ENCODE data around the gene TNNC1. TPM values are rescaled to one million over a fixed set of nuclear protein-coding genes. Genes with fewer than 3 reads are reported as not detected.

Gene TNNC1
- total RNA-seq, 2 donors from 2014 or later = not detected

GRCh38 chr3:52446631-52447511, 7.0 kb downstream of the TNNC1 start:
- no peaks in the 10 kb centered on the region for H3K9me3 Mint-ChIP-seq
- no peak overlapping the region for H3K27ac Mint-ChIP-seq
- no peak overlapping the region for H3K4me3 Mint-ChIP-seq
- H3K4me1 Mint-ChIP-seq (ENCODE audit: low read depth in 2 of 2) = peaks cover 5 to 6% of the 10 kb centered on the region in 2 donors
- DNase-seq (ENCODE audit: low spot score) (peak; percentile 75), ATAC-seq (peak; percentile 61 to 71)
- no peaks in the 10 kb centered on the region for H3K27me3 Mint-ChIP-seq
- H3K36me3 Mint-ChIP-seq = no peaks in the 10 kb centered on the region

- Mint-ChIP-seq H3K27me3 (no peaks in the 10 kb centered on the region), H3K36me3 (no peaks in the 10 kb centered on the region), H3K4me1 (ENCODE audit: low read depth in 2 of 2) (peaks cover 5 to 6% of the 10 kb centered on the region in 2 donors), H3K27ac (no peak overlapping the region), H3K9me3 (no peaks in the 10 kb centered on the region), H3K4me3 (no peak overlapping the region)
- ATAC-seq (no peak), DNase-seq (ENCODE audit: low spot score) (peak; percentile 29)
Measured at GRCh38 chr3:52446042-52446441, 7.8 kb downstream of the TNNC1 start.

- Mint-ChIP-seq H3K4me3 (no peak within 1 kb of the TSS), H3K36me3 (no peaks in the 10 kb centered on the region), H3K27me3 (no peaks in the 10 kb centered on the region), H3K27ac (no peak within 1 kb of the TSS), H3K9me3 (no peaks in the 10 kb centered on the region), H3K4me1 (ENCODE audit: low read depth in 2 of 2) (peaks cover 5 to 6% of the 10 kb centered on the region in 2 donors)
- DNase-seq (ENCODE audit: low spot score) = peak; percentile 76
- ATAC-seq = peak; percentile 90
Measured at GRCh38 chr3:52444860-52445793, 8.7 kb downstream of the TNNC1 start, which contains the start of gene SEMA3G. Gene SEMA3G, minus strand, starts transcription at chr3:52445103. Its CDS starts 76 bp downstream, at chr3:52445027.

DNA sequence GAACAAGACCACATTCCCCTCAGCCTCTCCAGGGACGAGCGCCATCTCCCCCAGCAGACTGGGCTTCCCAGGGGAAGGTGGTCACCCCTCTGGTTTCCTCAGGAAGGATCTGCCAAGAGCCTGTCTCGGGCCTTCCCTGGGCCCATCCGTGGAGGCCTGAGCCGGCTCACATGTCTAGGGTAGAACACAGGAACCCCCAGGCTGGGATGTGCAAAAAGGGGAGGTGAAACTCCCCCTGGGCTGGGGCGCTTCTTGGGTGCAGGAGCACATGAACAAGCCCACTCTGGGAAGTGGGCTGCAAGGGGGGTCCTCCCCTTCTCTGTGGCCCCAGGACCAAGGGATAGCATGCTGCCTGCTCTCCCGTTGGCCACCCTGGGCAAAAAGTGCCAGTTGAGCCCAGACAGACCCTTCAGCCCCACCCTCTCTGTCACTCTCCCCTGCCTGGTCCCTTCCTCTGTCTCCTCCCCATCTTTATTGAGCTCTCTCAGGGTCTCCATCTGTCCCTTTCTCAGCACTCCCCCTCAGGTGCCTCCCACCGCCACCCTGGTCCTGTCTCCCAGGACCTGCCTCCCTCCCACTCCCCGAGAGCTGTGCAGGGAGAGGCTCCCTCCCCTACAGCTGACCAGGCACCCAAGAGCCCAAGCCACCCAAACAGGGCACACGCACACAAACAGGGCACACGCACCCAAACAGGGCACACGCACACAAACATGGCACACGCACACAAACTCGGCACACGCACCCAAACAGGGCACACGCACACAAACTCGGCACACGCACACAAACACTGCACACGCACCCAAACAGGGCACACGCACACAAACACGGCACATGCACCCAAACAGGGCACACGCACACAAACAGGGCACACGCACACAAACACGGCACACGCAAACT, 9.8 kb downstream of the TNNC1 start:
- H3K27ac Mint-ChIP-seq = no peak overlapping the region
- ATAC-seq (no peak), DNase-seq (ENCODE audit: low spot score) (peak; percentile 41)
- H3K9me3 Mint-ChIP-seq = no peaks in the 10 kb centered on the region
- peaks cover 5 to 6% of the 10 kb centered on the region in 2 donors for H3K4me1 Mint-ChIP-seq (ENCODE audit: low read depth in 2 of 2)
- H3K36me3 Mint-ChIP-seq = no peaks in the 10 kb centered on the region
- no peak overlapping the region for H3K4me3 Mint-ChIP-seq
- H3K27me3 Mint-ChIP-seq = no peaks in the 10 kb centered on the region

- H3K4me1 Mint-ChIP-seq (ENCODE audit: low read depth in 2 of 2) = peaks cover 5 to 6% of the 10 kb centered on the region in 2 donors
- ATAC-seq (no peak), DNase-seq (ENCODE audit: low spot score) (peak; percentile 37)
- no peaks in the 10 kb centered on the region for H3K27me3 Mint-ChIP-seq
- no peaks in the 10 kb centered on the region for H3K9me3 Mint-ChIP-seq
- H3K4me3 Mint-ChIP-seq = no peak overlapping the region
- no peaks in the 10 kb centered on the region for H3K36me3 Mint-ChIP-seq
- H3K27ac Mint-ChIP-seq = no peak overlapping the region
Measured at GRCh38 chr3:52443268-52443610, 10.6 kb downstream of the TNNC1 start.

DNA sequence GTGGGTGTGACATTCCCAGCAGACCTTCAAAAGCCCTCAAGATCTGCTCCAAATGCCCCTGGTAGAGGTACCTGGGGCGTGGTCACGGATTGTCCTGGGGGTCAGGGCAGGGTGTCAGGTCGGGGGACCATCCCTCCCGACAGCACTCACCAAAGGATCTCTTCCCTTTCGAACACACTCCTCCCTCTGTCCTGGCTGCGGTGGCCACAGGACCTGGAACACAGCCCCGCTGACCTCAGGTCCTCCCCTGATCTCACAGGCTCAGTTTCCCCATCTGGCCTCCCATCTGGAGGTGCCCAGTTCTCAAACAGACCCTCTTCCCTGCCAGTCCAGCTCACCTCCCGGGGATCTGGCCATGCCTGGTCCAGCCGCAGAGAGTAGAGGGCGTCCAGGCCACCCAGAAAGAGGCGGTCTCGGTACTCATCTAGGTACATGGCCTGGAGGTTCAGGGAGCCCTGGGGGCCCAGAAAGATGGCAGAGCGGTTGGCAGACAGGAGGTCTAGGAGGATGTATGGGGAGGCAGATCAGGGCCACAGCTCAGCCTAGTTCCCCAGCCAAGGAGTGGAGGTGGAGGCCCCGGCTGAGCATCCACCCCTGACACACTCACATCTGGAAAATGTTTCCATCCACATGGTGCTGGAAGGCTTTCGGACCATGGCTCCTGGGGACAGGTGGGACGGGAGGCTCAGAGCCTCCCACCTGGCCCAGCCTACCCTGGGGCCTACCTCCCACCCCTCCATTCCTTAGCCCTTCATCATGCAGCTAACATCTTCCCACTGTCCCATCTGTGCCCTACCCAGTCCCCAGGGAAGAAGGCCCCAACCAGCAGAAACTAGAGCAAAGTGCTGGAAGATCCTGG, 11.2 kb downstream of the TNNC1 start:
- no peak for ATAC-seq
- H3K36me3 Mint-ChIP-seq = no peaks in the 10 kb centered on the region
- no peaks in the 10 kb centered on the region for H3K9me3 Mint-ChIP-seq
- H3K27ac Mint-ChIP-seq = no peak overlapping the region
- no peak overlapping the region for H3K4me3 Mint-ChIP-seq
- DNase-seq (ENCODE audit: low spot score) = peak; percentile 44
- peaks cover 5 to 6% of the 10 kb centered on the region in 2 donors for H3K4me1 Mint-ChIP-seq (ENCODE audit: low read depth in 2 of 2)
- H3K27me3 Mint-ChIP-seq = no peaks in the 10 kb centered on the region

DNA sequence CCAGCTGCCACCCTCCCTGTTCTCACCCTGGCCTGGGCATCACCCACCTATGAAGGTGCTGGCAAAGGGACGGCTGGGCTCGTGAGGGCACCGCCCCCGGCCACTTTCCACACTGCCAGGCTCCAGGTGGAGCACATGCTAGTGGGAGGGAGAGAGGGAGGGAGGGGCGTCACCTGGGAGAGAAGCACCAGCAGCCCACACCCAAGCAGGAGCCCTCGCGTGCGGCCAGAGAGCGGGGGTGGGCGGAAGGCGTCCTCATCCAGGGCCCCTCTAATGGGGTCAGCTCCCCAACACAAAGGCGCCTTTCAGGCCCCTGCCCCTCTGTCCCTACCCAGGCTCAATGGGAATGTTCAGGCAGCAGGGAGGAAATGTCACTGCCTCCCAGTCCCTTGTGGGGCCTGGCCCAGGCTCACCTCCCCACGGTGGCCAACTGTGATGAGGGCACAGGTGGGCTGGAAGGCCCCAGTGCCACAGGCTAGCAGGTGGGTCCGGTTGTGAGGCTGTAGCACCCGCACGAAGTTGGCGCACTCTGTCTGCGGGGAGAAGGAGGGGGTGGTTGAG, 12.0 kb downstream of the TNNC1 start:
- Mint-ChIP-seq H3K27me3 (no peaks in the 10 kb centered on the region), H3K9me3 (no peaks in the 10 kb centered on the region), H3K36me3 (no peaks in the 10 kb centered on the region), H3K4me1 (ENCODE audit: low read depth in 2 of 2) (peaks cover under 1 to 2% of the 10 kb centered on the region in 2 donors), H3K4me3 (no peak overlapping the region), H3K27ac (no peak overlapping the region)
- DNase-seq (ENCODE audit: low spot score) = peak; percentile 56
- ATAC-seq = no peak

DNA sequence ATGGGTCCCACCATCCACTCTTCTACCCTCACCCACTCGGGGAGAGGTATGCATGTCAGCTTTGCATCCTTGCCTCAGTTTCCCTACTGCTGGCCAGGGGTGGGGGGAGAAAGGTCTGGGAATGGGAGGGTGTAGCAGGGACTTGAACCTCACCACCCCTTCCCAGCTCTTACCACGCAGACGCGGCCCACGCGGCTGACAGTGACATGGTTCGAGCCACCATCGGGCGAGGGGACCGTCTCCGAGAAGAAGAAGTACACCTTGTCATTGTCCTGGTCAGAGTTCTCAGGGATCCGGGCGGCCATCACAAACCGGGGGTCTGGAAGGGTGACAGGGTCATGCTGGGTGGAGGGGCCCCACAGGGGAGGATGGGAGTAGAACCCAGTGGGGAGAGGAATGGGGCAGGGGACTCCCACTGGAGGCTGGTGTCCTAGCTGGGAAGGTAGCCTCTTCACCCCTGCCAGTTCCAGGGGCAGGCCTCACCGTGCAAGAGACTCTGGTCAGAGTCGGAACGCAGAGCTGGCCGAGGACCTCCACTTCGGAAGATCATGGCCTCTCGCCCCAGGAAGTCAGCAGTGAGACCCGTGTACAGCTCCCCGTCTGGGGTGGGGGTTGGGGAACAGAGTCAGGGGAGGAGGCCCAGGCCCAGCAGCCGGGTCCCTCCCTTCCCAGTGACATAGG, 12.6 kb downstream of the TNNC1 start:
- ATAC-seq = no peak
- H3K4me3 Mint-ChIP-seq = no peak overlapping the region
- no peaks in the 10 kb centered on the region for H3K27me3 Mint-ChIP-seq
- no peak overlapping the region for H3K27ac Mint-ChIP-seq
- H3K9me3 Mint-ChIP-seq = no peaks in the 10 kb centered on the region
- peak; percentile 48 for DNase-seq (ENCODE audit: low spot score)
- no peaks in the 10 kb centered on the region for H3K36me3 Mint-ChIP-seq
- H3K4me1 Mint-ChIP-seq (ENCODE audit: low read depth in 2 of 2) = no peaks in the 10 kb centered on the region

DNA sequence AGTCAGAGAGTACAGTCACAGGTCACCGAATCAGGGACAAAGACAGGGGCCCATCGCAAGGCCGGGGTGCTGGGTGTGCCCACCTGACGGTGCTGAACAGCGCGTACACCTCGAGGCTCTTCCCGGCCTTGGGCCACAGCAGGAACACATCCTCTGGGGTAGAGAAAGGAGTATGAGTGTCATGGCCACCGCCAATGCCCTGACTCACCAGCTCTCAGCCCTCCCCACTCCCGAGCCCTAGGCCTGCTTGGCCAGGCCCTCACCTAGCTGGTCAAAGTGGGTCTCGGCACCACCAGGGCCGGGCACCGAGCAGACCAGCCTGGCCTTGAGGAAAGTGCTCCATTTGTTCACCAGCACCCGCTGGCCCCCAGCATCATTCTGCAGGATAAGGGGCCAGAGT, 13.2 kb downstream of the TNNC1 start:
- Mint-ChIP-seq H3K9me3 (no peaks in the 10 kb centered on the region), H3K27ac (no peak overlapping the region), H3K36me3 (no peaks in the 10 kb centered on the region), H3K27me3 (no peaks in the 10 kb centered on the region), H3K4me1 (ENCODE audit: low read depth in 2 of 2) (no peaks in the 10 kb centered on the region), H3K4me3 (no peak overlapping the region)
- ATAC-seq = no peak
- no peak for DNase-seq (ENCODE audit: low spot score)

GRCh38 chr3:52440249-52440551, 13.6 kb downstream of the TNNC1 start:
- no peak for ATAC-seq
- H3K4me3 Mint-ChIP-seq = no peak overlapping the region
- no peaks in the 10 kb centered on the region for H3K36me3 Mint-ChIP-seq
- no peaks in the 10 kb centered on the region for H3K4me1 Mint-ChIP-seq (ENCODE audit: low read depth in 2 of 2)
- H3K9me3 Mint-ChIP-seq = no peaks in the 10 kb centered on the region
- H3K27ac Mint-ChIP-seq = no peak overlapping the region
- H3K27me3 Mint-ChIP-seq = no peaks in the 10 kb centered on the region
- DNase-seq (ENCODE audit: low spot score) = peak; percentile 32

GRCh38 chr3:52439426-52440248, 14.2 kb downstream of the TNNC1 start:
- ATAC-seq (no peak), DNase-seq (ENCODE audit: low spot score) (peak; percentile 54)
- Mint-ChIP-seq H3K4me1 (ENCODE audit: low read depth in 2 of 2) (no peaks in the 10 kb centered on the region), H3K9me3 (no peaks in the 10 kb centered on the region), H3K27ac (no peak overlapping the region), H3K27me3 (no peaks in the 10 kb centered on the region), H3K4me3 (no peak overlapping the region), H3K36me3 (no peaks in the 10 kb centered on the region)
